ENCODE measurements around the gene CDAN1.

Gene CDAN1, protein sequence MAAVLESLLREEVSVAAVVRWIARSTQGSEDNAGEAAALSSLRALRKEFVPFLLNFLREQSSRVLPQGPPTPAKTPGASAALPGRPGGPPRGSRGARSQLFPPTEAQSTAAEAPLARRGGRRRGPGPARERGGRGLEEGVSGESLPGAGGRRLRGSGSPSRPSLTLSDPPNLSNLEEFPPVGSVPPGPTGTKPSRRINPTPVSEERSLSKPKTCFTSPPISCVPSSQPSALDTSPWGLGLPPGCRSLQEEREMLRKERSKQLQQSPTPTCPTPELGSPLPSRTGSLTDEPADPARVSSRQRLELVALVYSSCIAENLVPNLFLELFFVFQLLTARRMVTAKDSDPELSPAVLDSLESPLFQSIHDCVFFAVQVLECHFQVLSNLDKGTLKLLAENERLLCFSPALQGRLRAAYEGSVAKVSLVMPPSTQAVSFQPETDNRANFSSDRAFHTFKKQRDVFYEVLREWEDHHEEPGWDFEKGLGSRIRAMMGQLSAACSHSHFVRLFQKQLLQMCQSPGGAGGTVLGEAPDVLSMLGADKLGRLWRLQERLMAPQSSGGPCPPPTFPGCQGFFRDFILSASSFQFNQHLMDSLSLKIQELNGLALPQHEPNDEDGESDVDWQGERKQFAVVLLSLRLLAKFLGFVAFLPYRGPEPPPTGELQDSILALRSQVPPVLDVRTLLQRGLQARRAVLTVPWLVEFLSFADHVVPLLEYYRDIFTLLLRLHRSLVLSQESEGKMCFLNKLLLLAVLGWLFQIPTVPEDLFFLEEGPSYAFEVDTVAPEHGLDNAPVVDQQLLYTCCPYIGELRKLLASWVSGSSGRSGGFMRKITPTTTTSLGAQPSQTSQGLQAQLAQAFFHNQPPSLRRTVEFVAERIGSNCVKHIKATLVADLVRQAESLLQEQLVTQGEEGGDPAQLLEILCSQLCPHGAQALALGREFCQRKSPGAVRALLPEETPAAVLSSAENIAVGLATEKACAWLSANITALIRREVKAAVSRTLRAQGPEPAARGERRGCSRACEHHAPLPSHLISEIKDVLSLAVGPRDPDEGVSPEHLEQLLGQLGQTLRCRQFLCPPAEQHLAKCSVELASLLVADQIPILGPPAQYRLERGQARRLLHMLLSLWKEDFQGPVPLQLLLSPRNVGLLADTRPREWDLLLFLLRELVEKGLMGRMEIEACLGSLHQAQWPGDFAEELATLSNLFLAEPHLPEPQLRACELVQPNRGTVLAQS

GRCh38 chr15:42736793-42737528 is at the start of gene CDAN1:
Gene CDAN1, minus strand, starts transcription at chr15:42737128. Its CDS starts 26 bp downstream, at chr15:42737102.
- ATAC-seq (ENCODE audit: low read depth): peak; percentile 89
- peak; percentile 90 for DNase-seq (ENCODE audit: low spot score)
- Histone ChIP-seq H3K27me3 (ENCODE audit: insufficient read depth, poor library complexity, severe bottlenecking) (no peaks in the 10 kb centered on the region), H3K4me1 (ENCODE audit: insufficient read depth, poor library complexity, severe bottlenecking) (peaks cover 3% of the 10 kb centered on the region), H3K36me3 (ENCODE audit: low read depth) (peaks cover 36% of the 10 kb centered on the region), H3K9me3 (ENCODE audit: severe bottlenecking) (no peaks in the 10 kb centered on the region), H3K4me3 (ENCODE audit: severe bottlenecking) (peak within 1 kb of the TSS; percentile 84), H3K27ac (ENCODE audit: poor library complexity, severe bottlenecking) (peak within 1 kb of the TSS; percentile 20)
- TF ChIP-seq, protein P1, sequence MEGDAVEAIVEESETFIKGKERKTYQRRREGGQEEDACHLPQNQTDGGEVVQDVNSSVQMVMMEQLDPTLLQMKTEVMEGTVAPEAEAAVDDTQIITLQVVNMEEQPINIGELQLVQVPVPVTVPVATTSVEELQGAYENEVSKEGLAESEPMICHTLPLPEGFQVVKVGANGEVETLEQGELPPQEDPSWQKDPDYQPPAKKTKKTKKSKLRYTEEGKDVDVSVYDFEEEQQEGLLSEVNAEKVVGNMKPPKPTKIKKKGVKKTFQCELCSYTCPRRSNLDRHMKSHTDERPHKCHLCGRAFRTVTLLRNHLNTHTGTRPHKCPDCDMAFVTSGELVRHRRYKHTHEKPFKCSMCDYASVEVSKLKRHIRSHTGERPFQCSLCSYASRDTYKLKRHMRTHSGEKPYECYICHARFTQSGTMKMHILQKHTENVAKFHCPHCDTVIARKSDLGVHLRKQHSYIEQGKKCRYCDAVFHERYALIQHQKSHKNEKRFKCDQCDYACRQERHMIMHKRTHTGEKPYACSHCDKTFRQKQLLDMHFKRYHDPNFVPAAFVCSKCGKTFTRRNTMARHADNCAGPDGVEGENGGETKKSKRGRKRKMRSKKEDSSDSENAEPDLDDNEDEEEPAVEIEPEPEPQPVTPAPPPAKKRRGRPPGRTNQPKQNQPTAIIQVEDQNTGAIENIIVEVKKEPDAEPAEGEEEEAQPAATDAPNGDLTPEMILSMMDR (IDR thresholded peaks at IDR 0.05; ENCODE audit: poor library complexity, severe bottlenecking): no peak

DNA sequence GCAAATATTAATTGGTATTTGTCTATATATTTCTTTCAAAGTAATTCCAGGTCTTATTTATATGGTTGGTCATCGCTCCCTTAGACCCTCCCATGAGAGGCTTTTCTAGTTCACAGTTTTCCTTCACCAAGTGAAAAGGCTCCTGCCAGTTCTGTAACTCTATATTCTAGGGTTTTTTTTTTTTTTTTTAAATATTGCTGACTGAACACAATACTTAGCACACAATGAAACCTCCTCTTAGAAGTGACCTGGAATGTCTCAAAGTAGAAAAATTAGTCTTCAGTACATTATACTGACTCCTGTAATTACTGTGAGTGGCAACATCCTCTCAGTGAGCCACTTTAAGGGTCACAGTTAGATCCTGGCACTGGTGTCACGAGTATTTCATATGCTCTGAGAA is 48.6 kb upstream of the CDAN1 start:
- no peaks in the 10 kb centered on the region for H3K27me3 ChIP-seq (ENCODE audit: insufficient read depth, poor library complexity, severe bottlenecking)
- TF ChIP-seq, protein P1 (IDR thresholded peaks at IDR 0.05; ENCODE audit: poor library complexity, severe bottlenecking): no peak
- DNase-seq (ENCODE audit: low spot score) (no peak), ATAC-seq (ENCODE audit: low read depth) (no peak)
- no peaks in the 10 kb centered on the region for H3K9me3 ChIP-seq (ENCODE audit: severe bottlenecking)
- H3K4me3 ChIP-seq (ENCODE audit: severe bottlenecking): no peak overlapping the region
- no peak overlapping the region for H3K27ac ChIP-seq (ENCODE audit: poor library complexity, severe bottlenecking)
- no peaks in the 10 kb centered on the region for H3K4me1 ChIP-seq (ENCODE audit: insufficient read depth, poor library complexity, severe bottlenecking)
- H3K36me3 ChIP-seq (ENCODE audit: low read depth): peaks cover 43% of the 10 kb centered on the region

DNA sequence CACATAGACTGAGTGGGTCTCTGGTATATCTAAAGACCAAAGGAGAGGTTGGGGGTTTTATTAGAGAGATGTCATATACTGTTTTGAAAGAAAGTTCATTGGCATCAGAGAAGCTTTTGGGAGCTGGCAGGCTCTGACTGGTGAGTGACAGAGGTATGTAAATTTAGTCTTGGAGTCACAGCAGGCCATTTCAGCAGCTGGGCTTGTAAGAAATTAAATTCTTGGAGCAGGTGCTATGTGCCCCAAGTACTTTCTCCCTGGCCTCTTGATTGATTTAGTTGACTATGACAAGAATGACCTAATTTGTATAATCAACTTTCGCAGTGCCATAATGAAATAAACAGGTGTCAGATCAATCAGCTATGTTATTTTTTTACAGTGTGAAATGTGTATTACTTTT is 47.8 kb upstream of the CDAN1 start:
- Histone ChIP-seq H3K36me3 (ENCODE audit: low read depth) (peaks cover 43% of the 10 kb centered on the region), H3K4me3 (ENCODE audit: severe bottlenecking) (no peak overlapping the region), H3K27ac (ENCODE audit: poor library complexity, severe bottlenecking) (no peak overlapping the region), H3K9me3 (ENCODE audit: severe bottlenecking) (no peaks in the 10 kb centered on the region), H3K4me1 (ENCODE audit: insufficient read depth, poor library complexity, severe bottlenecking) (no peaks in the 10 kb centered on the region), H3K27me3 (ENCODE audit: insufficient read depth, poor library complexity, severe bottlenecking) (no peaks in the 10 kb centered on the region)
- TF ChIP-seq, protein P1 (IDR thresholded peaks at IDR 0.05; ENCODE audit: poor library complexity, severe bottlenecking): no peak
- DNase-seq (ENCODE audit: low spot score) (no peak), ATAC-seq (ENCODE audit: low read depth) (no peak)

DNA sequence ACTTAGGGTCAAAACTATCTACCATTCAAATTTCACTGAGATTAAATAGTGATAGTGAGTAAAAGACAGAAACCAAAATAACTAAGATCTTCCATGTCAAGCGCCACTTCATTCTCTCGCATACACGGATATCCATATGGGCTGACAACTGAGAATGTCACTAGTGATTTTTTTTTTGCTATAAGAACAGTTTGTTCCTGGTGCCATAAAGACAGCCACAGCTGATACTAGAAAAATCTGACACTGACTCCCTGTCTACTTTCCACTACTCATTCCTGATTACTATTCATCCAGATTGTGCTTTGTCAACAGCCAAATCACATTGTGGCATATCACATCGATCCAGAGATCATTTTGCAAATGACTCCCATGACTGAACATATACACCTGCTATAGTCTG is 45.8 kb upstream of the CDAN1 start:
- Histone ChIP-seq H3K27me3 (ENCODE audit: insufficient read depth, poor library complexity, severe bottlenecking) (no peaks in the 10 kb centered on the region), H3K27ac (ENCODE audit: poor library complexity, severe bottlenecking) (no peak overlapping the region), H3K4me1 (ENCODE audit: insufficient read depth, poor library complexity, severe bottlenecking) (no peaks in the 10 kb centered on the region), H3K9me3 (ENCODE audit: severe bottlenecking) (no peaks in the 10 kb centered on the region), H3K36me3 (ENCODE audit: low read depth) (peaks cover 30% of the 10 kb centered on the region), H3K4me3 (ENCODE audit: severe bottlenecking) (no peak overlapping the region)
- DNase-seq (ENCODE audit: low spot score) (no peak), ATAC-seq (ENCODE audit: low read depth) (no peak)
- TF ChIP-seq, protein P1 (IDR thresholded peaks at IDR 0.05; ENCODE audit: poor library complexity, severe bottlenecking): no peak

Data from RWPE2 (cell line).